Activated CD4-positive, alpha-beta T cell treated with anti-CD3 and anti-CD28 coated beads, Interleukin-2, amount 10 ng/mL, durations not matched to agents 24 days and 14 days (primary cell): ENCODE data around the gene SPINK8. TPM values are rescaled to one million over a fixed set of nuclear protein-coding genes. Genes with fewer than 3 reads are reported as not detected.

ENCODE experiments used
- DNase-seq: peaks from one replicate; pipeline ENCODE4 v3.0.0; 2022
- H3K27ac Mint-ChIP-seq: one replicate; pipeline ENCODE4 v1.8.0; 2022; ENCODE audit warnings: mild to moderate bottlenecking, mixed read lengths
- H3K27me3 Mint-ChIP-seq: one replicate; pipeline ENCODE4 v1.8.0; 2022; ENCODE audit warnings: mixed read lengths
- H3K36me3 Mint-ChIP-seq: one replicate; pipeline ENCODE4 v1.8.0; 2022; ENCODE audit warnings: low read depth, mild to moderate bottlenecking, mixed read lengths
- H3K4me1 Mint-ChIP-seq: one replicate; pipeline ENCODE4 v1.8.0; 2021; ENCODE audit warnings: mixed read lengths
- H3K4me3 Mint-ChIP-seq: one replicate; pipeline ENCODE4 v1.8.0; 2022; ENCODE audit warnings: mild to moderate bottlenecking, moderate library complexity, mixed read lengths
- H3K9me3 Mint-ChIP-seq: one replicate; pipeline ENCODE4 v1.8.0; 2021; ENCODE audit warnings: mixed read lengths
- intact Hi-C: fragments of 100-400 bp; cut with micrococcal nuclease; formaldehyde crosslinking; loops from one replicate; pipeline ENCODE4 v1.15.1; 2023
- total RNA-seq: library from RNA; stranded (reverse); gene quantifications from 2 replicates; pipeline ENCODE4 v1.2.3, GENCODE V29; 2022

SPINK8 gene
- total RNA-seq, 1 donor from 2014 or later = not detected

DNA sequence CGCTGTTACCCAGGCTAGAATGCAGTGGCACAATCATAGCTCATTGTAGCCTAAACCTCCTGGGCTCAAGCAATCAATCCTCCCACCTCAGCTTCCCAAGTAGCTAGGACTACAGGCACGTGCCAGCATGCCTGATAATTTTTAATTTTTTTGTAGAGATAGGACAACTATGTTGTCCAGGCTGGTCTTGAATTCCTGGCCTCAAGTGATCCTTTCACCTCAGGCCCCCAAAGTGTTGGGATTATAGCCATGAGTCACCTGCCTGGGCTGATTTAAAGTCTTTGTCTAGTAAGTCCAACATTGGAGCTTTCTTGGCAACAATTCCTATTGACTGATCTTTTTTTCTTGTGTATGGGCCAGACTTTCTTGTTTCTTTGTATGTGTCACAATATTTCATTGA, 28.1 kb downstream of the SPINK8 start:
- Mint-ChIP-seq H3K36me3 (peaks cover 7% of the 10 kb centered on the region), H3K27ac (no peak overlapping the region), H3K4me1 (peaks cover 14% of the 10 kb centered on the region), H3K27me3 (peaks cover 31% of the 10 kb centered on the region), H3K4me3 (no peak overlapping the region), H3K9me3 (no peaks in the 10 kb centered on the region)
- no peak for DNase-seq
- intact Hi-C loops = loop anchor here (10.0 kb wide), 1 partner anchor 329 kb away; the partner anchor contains the start of gene SLC26A6

DNA sequence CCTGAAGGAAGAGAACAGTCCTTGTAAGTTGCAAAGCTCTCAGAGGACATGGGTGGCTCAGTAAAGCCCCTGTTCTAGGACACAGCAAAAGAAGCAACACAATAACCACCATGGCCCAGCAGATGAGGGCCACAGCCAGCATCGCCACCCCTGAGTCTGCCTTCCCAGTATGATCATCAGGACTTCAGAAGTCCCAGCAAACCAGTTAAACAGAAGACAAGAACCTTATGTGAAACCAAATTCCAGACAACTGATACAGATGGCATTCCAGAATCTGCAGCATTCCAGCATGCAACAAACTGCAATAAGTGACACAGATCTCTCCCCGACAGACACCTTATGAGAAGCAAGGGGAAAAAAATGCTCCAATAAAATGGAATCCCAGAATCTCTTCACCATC, 30.4 kb downstream of the SPINK8 start:
- intact Hi-C loops = loop anchor here (5.0 to 10.0 kb wide), 2 partner anchors 332 to 414 kb away; partner anchors contain the start of genes IP6K2 and SLC26A6
- Mint-ChIP-seq H3K27me3 (peaks cover 19% of the 10 kb centered on the region), H3K4me3 (peak overlapping the region; percentile 96), H3K4me1 (peaks cover 26% of the 10 kb centered on the region), H3K27ac (peak overlapping the region; percentile 23), H3K36me3 (peaks cover 16% of the 10 kb centered on the region), H3K9me3 (no peaks in the 10 kb centered on the region)
- DNase-seq = no peak

DNA sequence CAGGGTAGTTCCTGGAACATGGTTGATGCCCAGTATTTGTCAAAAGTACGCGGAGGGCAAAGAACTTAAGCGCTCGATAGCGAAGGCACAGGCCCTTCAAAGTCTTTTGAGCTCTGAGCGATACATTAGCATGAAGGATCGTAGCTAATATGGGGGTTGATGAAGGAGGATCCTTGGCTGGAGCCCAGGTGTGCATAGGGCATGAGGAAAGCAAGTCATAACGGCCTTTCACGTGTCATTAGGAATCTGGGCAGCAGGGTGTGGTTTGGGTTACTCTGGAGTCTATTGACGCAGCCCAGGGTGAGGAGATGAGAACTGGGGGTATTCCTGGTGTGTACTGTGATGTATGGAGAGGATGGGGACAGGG, 31.7 kb downstream of the SPINK8 start:
- H3K4me3 Mint-ChIP-seq = peak overlapping the region; percentile 96
- peaks cover 17% of the 10 kb centered on the region for H3K27me3 Mint-ChIP-seq
- peak overlapping the region; percentile 68 for H3K27ac Mint-ChIP-seq
- H3K36me3 Mint-ChIP-seq = peaks cover 25% of the 10 kb centered on the region
- H3K9me3 Mint-ChIP-seq = no peaks in the 10 kb centered on the region
- intact Hi-C loops = loop anchor here (1.0 to 10.0 kb wide), 6 partner anchors 32 to 416 kb away; partner anchors contain the start of genes CDC25A, IP6K2, SLC26A6 and ZNF589
- peaks cover 24% of the 10 kb centered on the region for H3K4me1 Mint-ChIP-seq
- no peak for DNase-seq

DNA sequence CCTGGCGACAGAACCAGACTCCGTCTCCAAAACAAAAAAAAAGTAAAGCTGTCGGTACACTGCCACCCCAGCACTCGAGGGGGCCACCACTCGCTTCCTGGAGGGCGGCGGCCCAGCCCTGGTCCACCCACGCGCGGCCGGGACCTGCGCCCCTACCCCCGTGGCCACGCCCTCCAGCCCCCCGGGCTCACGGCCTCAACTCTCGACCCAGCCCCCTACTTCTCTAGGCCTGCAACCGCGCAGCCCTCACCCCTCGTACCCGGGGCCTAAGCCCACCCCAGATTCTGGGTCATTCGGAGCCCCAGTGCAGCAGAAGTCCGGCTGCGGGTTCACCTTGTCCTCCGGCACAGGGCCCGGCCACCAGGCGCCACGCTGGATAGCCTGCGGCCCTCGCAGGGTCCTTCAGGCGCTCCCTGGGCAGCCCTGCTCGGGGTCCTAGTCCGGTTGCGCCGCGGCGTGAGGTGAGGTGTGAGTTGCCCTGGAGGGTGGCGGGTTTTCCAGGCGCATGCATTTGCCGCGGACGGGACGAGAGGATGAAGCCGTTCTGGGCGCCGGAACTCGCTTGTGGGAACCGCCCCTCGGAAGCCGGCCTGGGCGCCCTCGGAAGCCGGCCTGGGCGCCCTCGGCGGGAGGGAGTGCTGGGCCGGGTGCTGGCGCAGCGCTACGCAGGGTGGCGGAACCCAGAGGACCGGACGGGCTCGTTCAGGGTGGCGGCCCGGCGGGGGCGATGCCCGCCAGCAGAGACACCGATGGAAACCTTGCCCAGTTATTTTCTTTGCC, 32.3 kb downstream of the SPINK8 start, which contains the start of gene NME6:
Gene NME6 (minus strand): TSS at position 348 of the 780 bp plus-strand sequence.
- peak; percentile 97 for DNase-seq
- H3K27me3 Mint-ChIP-seq = peaks cover 14% of the 10 kb centered on the region
- H3K4me3 Mint-ChIP-seq = peak within 1 kb of the TSS; percentile 96
- H3K36me3 Mint-ChIP-seq = peaks cover 31% of the 10 kb centered on the region
- peak within 1 kb of the TSS; percentile 99 for H3K27ac Mint-ChIP-seq
- intact Hi-C loops = loop anchor here (1.0 to 10.0 kb wide), 6 partner anchors 32 to 416 kb away; partner anchors contain the start of genes CDC25A, IP6K2, SLC26A6 and ZNF589
- peaks cover 23% of the 10 kb centered on the region for H3K4me1 Mint-ChIP-seq
- H3K9me3 Mint-ChIP-seq = no peaks in the 10 kb centered on the region

DNA sequence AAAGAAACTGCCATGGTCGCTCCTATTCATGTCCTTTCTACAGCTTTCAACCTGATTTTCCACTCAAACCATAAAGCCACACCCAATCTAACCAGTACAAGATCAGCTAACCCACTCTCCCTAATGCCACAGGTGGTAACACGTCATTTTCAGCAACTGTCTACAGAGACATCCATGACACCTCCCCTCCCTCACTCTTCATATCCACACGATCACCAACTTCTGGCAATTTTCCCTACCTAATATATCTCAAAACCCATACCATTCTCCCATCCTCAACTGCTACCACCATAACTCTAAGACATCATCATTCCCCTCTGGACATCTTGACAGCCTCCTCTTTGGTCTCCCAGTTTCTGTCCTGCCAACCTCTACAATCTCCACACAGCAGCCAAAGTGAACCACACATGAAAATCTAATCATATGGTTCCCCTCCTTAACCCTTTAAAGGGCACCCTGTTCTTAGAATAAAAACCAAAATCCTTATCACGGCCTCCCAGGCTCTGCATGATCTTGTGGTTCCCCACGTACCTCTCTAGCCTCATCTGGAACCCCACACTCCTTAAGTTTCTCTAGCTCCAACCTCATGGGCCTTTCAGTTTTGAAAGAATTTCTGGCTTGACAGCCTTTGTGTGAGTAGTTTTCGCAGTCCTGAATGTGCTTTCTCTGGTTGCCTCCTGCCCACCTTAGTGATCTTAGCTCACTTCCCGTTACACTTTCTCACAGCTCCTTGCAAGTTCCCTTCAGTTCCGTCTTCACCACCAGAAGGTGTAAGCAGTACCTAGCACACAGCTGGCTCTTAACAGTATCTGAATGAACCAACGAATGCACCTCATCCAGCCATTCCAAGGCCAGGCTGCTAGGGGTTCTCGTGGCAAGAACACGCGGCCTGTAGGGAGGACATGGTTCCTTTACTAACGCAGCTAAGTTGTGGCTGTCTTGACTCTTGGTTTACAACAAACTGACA, 33.4 kb downstream of the SPINK8 start:
- H3K9me3 Mint-ChIP-seq = no peaks in the 10 kb centered on the region
- peaks cover 23% of the 10 kb centered on the region for H3K4me1 Mint-ChIP-seq
- H3K36me3 Mint-ChIP-seq = peaks cover 35% of the 10 kb centered on the region
- peaks cover 4% of the 10 kb centered on the region for H3K27me3 Mint-ChIP-seq
- H3K27ac Mint-ChIP-seq = peak overlapping the region; percentile 99
- peak overlapping the region; percentile 96 for H3K4me3 Mint-ChIP-seq
- DNase-seq = peak; percentile 82
- intact Hi-C loops = loop anchor here (5.0 to 10.0 kb wide), 2 partner anchors 335 to 417 kb away; partner anchors contain the start of genes IP6K2 and SLC26A6

DNA sequence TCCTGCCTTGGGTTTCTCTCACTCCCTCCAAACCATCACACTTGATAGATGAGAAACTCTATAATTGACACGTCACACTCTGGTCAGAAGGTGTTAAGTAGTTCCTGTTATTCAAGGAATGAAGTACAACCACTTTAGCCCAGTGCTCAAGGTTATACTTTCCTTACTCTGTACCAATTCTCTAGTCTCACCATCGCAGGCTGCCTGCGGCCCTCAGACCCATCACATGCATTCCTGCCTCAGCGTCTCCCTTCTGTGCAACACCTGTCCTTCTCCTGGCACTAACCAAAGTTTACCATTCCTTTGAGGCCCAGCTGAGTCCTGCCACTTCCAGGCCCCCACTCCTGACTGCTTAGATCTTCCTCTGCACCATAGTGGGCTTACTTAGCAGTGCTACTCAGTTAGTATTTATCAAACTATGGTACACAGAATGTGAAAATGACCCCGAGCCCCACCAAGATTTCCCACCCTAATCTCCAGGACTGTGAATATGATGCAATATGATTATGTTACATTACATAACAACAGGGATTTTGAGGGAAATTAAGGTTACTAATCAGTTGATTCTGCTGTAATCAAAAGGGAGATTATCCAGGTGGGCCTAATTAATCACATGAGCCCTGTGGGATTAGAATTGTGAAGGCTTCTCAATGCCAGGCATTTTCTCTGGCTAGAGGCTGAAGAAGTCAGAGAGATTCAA, 36.2 kb downstream of the SPINK8 start:
- intact Hi-C loops = no loop called here
- no peak for DNase-seq
- Mint-ChIP-seq H3K27ac (no peak overlapping the region), H3K36me3 (peaks cover 54% of the 10 kb centered on the region), H3K9me3 (no peaks in the 10 kb centered on the region), H3K27me3 (no peaks in the 10 kb centered on the region), H3K4me3 (no peak overlapping the region), H3K4me1 (peaks cover 17% of the 10 kb centered on the region)

DNA sequence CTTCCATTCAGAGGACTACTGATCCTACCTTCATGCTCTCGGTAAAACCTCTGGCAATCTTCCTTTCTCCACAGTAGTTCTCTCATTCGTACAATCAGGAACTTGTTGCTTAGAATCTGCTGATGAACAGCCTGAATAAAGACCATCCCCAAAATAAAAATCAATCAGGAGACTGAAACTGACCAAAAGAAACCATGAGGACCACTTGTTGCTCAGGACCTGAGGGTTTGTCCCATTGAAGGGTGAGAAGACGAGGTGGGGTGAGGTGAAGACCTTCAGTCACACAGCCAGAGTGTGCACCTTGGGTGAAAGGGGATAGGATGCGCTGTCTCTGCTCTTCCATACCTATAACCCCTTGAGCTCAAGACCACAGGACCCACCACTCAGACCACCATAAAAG, 36.8 kb downstream of the SPINK8 start:
- Mint-ChIP-seq H3K4me1 (peaks cover 13% of the 10 kb centered on the region), H3K27ac (no peak overlapping the region), H3K36me3 (peaks cover 55% of the 10 kb centered on the region), H3K27me3 (no peaks in the 10 kb centered on the region), H3K4me3 (no peak overlapping the region), H3K9me3 (no peaks in the 10 kb centered on the region)
- DNase-seq = no peak
- intact Hi-C loops = no loop called here

DNA sequence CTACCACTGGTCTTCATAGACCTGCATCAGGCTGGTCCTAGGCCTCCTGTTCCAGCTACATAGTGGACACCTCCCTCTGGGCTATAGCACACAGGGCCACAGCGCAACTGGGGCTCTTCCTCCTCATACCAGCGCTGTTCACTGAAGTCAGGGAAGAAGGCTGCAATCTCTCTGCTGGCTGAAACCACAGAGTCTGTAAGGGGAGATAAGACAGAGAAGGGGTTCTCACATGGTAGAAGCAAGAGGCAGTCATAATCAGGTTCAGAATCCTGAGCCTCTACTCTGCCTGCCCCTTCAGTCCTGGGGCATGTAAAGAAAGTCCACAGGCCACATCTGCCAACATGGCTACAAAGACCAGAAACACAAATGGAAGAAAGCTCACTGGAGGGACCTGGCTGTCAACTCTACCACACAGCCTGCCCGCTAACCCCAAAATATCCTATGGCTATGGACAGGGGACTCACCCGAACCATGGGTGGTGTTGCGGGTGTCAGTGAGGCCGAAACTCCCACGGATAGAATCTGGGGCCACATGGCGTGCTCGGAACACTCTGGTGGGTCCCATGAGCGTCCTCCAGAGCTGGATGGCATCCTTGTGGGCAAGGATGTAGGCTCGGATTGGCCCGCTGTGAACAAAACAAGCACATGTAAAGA, 38.7 kb downstream of the SPINK8 start:
- peaks cover 57% of the 10 kb centered on the region for H3K36me3 Mint-ChIP-seq
- no peaks in the 10 kb centered on the region for H3K9me3 Mint-ChIP-seq
- no peak overlapping the region for H3K27ac Mint-ChIP-seq
- intact Hi-C loops = no loop called here
- H3K4me3 Mint-ChIP-seq = no peak overlapping the region
- no peaks in the 10 kb centered on the region for H3K27me3 Mint-ChIP-seq
- H3K4me1 Mint-ChIP-seq = peaks cover 6% of the 10 kb centered on the region
- DNase-seq = no peak

DNA sequence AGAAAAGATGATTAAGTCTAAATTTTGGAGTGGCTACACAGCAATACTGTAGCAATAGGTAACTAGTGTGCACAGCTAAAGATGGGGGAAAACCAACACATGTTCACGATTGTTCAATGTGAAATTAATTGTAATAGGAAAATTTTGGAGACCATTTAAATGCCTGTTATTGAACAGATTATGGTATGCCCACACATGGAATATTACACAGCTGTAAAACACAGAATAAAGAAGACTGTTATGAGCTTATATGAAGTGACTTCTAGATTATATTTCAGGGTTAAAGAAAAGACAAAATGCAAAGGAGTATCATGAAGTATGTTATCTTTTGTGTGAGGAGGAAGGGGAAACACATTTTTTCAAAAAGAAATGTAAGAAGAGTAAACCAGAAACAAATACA, 43.8 kb downstream of the SPINK8 start:
- intact Hi-C loops = no loop called here
- peaks cover 42% of the 10 kb centered on the region for H3K36me3 Mint-ChIP-seq
- DNase-seq = no peak
- H3K27me3 Mint-ChIP-seq = no peaks in the 10 kb centered on the region
- H3K4me3 Mint-ChIP-seq = no peak overlapping the region
- H3K9me3 Mint-ChIP-seq = no peaks in the 10 kb centered on the region
- peaks cover 2% of the 10 kb centered on the region for H3K4me1 Mint-ChIP-seq
- H3K27ac Mint-ChIP-seq = no peak overlapping the region

DNA sequence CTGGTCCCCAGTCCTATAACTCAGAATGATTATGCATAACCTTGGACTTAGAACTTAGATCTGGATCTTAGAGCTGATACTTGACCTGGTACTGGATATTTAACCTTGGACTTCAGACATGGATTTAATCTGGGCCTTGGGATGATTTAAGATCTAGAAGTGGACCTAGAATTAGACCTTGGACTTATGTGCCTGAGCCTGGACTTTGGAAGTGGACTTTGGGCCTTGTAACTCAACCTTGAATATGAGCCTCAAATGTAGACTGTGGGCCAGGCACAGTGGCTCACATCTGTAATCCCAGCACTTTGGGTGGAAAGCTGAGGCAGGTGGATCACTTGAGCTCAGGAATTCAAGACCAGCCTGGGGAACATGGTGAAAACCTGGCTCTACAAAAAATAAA, 46.4 kb downstream of the SPINK8 start:
- DNase-seq = no peak
- Mint-ChIP-seq H3K4me3 (no peak overlapping the region), H3K4me1 (peaks cover 2% of the 10 kb centered on the region), H3K27ac (no peak overlapping the region), H3K27me3 (no peaks in the 10 kb centered on the region), H3K36me3 (peaks cover 21% of the 10 kb centered on the region), H3K9me3 (peaks cover 4% of the 10 kb centered on the region)
- intact Hi-C loops = no loop called here

DNA sequence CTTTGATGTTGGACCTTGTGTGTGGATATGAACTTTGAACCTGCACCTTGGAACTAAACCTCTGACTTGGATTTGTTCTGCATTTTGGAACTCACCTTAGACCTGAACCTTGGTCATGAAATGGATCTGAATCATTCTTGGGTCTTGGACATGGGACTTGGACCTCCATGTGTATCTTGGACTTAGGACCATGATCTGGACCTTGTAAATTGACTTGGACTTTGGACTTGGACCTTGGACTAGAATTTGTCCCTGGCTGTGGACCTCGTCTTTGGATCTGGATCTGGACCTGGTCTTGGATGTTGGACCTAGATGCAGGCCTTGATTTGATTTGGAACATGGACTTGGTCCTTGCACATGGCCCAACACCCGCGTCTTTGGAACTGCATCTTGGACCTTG, 47.2 kb downstream of the SPINK8 start:
- H3K4me1 Mint-ChIP-seq = peaks cover 2% of the 10 kb centered on the region

DNA sequence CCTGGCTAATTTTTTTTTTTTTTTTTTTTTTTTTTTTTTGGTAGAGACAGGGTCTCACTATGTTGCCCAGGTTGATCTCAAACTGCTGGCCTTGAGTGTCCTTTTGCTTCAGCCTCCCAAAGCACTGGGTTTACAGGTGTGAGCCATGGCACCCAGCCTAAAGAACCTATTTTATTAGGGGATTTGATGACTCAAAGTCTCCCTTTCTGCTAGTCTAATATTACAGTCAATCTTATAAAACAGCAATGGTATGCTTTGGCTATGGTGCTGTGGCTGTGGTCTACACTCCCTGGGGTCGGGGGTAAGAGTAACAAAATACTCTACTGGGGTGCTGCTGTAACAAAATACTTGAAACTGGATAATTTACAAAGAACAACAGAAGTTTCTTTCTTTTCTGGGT, 47.8 kb downstream of the SPINK8 start:
- peaks cover 15% of the 10 kb centered on the region for H3K36me3 Mint-ChIP-seq
- peaks cover 4% of the 10 kb centered on the region for H3K9me3 Mint-ChIP-seq
- H3K27me3 Mint-ChIP-seq = no peaks in the 10 kb centered on the region

More for the DNA sequence above, 47.2 kb downstream of the SPINK8 start:
- peaks cover 4% of the 10 kb centered on the region for H3K9me3 Mint-ChIP-seq
- no peak overlapping the region for H3K27ac Mint-ChIP-seq
- DNase-seq = no peak
- H3K4me3 Mint-ChIP-seq = no peak overlapping the region
- intact Hi-C loops = no loop called here
- no peaks in the 10 kb centered on the region for H3K27me3 Mint-ChIP-seq
- peaks cover 18% of the 10 kb centered on the region for H3K36me3 Mint-ChIP-seq

DNA sequence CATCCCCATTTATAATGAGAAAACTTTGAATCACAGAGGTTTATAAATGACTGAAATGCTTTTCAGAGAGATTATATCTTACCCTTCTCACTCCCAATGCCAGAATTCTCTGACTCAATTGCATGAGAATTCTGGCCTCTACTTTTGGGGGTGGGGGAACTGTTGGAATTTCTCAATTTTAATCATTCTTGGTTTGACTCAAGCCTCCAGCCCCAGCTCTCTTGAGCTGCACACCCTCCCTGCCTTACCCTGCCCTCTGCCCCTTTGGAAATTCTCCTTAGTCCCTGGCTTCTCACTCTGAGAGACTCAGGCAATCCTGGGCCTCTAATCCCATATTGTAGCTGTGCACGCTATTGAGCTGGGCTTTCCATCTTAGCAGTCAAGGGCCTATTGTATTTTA, 48.3 kb downstream of the SPINK8 start:
- peaks cover 4% of the 10 kb centered on the region for H3K9me3 Mint-ChIP-seq
- peaks cover 15% of the 10 kb centered on the region for H3K36me3 Mint-ChIP-seq
- no peak overlapping the region for H3K4me3 Mint-ChIP-seq
- peaks cover 2% of the 10 kb centered on the region for H3K4me1 Mint-ChIP-seq
- intact Hi-C loops = no loop called here
- DNase-seq = no peak
- no peaks in the 10 kb centered on the region for H3K27me3 Mint-ChIP-seq
- H3K27ac Mint-ChIP-seq = no peak overlapping the region

More for the DNA sequence above, 47.8 kb downstream of the SPINK8 start:
- no peak for DNase-seq
- intact Hi-C loops = no loop called here
- Mint-ChIP-seq H3K4me3 (no peak overlapping the region), H3K27ac (no peak overlapping the region), H3K4me1 (peaks cover 2% of the 10 kb centered on the region)
